HG03457 (cell line): ENCODE results near the gene TMEM178A.

Source experiments
- ATAC-seq: cut with Tn5 transposase; IDR thresholded peaks from one replicate; pipeline ENCODE4 v1.9.1; 2021; ENCODE audit warnings: moderate number of reproducible peaks; ENCODE audit not compliant: unreplicated experiment

TMEM178A gene

DNA sequence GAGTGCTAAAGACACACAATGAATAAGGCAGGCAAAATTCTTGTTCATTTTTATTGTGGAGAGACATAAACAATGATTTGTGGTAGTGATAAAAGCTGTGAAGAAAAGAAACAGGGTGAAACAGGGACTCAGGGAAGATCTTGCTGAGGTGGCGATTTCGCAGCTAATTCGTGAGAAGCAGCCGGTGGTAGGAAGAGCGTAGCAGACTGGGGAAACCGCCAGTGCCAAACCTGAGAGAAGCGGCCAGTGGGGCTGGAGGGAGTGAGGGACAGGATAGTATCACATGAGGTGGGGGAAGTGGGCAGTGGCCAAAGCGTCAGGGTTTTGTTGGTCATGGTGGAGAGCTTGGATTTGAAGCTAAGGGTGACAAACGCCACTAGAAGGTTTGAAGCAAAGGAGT is 42.3 kb downstream of the TMEM178A start:
- no peak for ATAC-seq

- ATAC-seq, result no peak
Measured at GRCh38 chr2:39710807-39711206, 45.1 kb downstream of the TMEM178A start.

GRCh38 chr2:39712953-39713352 is 47.2 kb downstream of the TMEM178A start:
- ATAC-seq, result no peak

DNA sequence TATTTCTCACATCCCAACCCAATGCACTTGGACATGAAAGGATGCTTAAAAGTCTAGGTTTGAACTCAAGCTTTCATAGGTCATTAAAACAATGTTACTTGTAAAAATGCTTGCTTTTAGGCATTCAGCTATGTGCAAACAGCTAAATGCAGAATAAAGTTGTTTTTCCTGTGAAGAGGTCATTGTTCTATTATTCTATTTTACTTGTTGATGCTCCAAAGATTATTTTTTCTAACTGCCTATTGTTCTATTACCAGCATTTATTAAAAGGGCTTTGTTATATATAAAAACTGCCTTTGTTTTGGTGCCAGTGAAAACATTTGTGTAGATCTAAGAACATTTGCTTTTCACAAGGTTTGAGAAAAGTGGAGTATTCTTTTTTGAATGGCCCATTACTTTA is 49.4 kb downstream of the TMEM178A start:
- no peak for ATAC-seq

DNA sequence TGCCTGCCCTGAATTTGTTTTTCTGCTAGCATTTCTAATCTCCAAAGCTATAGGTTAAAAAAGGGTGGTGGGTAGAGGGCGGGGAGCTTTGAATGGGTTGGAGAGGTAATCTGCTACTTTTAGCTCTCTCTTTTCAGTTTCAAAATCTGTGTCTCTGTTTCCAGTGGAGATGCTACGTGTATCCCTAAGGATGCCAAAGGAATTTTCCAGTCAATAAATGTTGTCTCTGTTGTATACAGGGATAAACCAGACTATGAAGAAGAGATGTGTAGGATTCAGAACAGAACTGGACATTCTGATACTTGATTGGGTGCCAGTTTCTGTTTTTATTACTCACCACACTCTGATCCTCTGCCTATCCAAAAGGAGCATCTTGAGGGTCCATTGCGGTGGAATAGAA is 50.1 kb downstream of the TMEM178A start:
- ATAC-seq, result no peak

GRCh38 chr2:39717067-39717466 is 51.4 kb downstream of the TMEM178A start:
- no peak for ATAC-seq

DNA sequence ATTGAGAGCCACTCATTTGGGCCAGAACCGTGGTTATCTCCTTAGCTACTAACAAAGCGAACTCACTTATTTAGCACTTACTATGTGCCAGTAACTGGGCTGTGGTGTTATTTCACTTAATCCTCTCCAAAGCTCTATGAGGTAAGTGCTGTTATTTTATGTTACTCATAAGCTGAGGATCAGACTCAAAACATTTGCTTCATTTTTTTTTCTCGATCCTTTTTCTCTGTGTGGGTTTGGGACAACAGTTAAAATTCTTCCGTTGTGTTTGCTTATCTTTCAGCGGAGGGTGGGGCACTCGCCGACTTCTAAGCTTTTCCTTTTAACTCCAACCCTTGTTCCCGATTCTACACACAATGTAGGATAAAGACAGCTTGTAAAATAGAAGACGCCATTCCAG is 52.8 kb downstream of the TMEM178A start:
- no peak for ATAC-seq

DNA sequence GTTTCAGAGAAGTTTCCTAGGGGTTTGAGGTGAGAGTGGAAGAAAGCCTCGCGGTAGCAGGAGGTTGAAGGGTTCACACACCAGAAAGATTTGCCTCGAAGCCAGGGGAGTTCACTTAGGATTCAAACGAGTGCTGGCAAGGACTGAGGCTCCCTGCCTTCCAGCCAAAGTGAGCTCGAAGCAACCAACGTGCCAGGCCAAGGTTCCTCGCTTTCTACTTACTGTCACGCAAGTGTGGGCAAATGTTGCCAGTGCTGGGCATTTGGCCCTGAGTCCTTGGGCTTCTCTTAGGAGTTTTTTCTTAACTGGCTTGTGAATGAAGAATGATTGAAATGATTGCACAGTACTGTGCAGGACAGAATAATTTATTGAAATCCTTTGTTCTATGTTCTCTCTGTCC is 53.6 kb downstream of the TMEM178A start:
- ATAC-seq, result no peak

- no peak for ATAC-seq
Measured at GRCh38 chr2:39720970-39721369, 55.3 kb downstream of the TMEM178A start.

GRCh38 chr2:39723497-39723896 is 57.8 kb downstream of the TMEM178A start:
- ATAC-seq, result no peak

- no peak for ATAC-seq
Measured at GRCh38 chr2:39723946-39724827, 58.5 kb downstream of the TMEM178A start.

DNA sequence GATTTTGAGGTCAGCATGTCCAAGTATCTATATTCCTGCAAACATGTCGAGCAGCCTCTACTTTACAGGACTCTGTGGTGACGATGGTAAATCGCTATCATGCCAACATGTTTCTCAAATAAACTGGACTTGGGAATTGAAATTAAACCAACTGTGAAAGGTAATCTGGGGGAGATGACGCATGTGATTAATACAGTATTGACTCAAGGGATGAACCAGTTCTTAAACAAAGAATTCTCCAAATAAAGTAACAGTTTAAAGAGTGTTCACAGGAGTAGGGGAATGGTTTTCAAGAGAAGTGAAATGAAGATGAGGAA is 59.1 kb downstream of the TMEM178A start:
- no peak for ATAC-seq

- no peak for ATAC-seq
Measured at GRCh38 chr2:39725401-39725800, 59.7 kb downstream of the TMEM178A start.

- ATAC-seq, result peak; percentile 40
Measured at GRCh38 chr2:39728085-39728484, 62.4 kb downstream of the TMEM178A start.

DNA sequence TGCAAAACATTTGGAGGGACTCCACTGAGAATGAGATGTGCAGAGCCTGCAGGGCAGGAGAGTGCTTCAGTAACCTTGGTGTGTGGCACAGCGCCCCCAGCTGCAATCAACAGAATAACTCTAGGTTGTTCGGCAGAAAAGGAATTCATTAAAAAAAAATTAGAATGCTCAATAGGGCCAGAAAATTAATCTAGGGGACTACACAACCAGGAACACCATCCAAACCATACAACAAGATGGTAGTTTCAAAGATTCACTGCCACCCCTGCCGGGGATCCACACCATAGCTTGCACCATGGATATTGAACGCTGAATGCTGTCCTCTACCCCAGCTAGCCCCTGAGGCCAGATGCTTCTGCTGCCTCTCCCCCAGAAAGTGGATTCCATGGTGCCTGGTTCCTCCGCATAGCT is 63.2 kb downstream of the TMEM178A start:
- ATAC-seq, result no peak

DNA sequence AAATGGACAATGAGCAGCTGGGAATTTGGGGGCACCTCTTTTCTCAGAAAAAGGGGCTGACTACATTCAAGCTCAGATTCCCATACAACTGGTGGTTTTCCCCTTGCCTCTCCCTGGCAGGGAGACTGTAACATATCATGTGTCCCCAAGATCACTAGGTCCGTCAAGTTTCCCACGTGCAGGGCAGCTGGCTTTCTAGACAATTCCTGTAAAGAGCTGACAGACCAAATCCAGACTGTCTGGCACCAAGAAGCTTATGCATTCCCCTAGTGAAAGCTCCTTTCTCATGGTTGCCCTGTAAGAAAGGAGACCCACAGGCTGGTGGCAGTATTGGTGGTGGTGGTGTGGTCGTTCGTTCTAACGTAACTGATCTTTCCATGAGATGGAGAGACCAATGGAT is 64.6 kb downstream of the TMEM178A start:
- no peak for ATAC-seq

DNA sequence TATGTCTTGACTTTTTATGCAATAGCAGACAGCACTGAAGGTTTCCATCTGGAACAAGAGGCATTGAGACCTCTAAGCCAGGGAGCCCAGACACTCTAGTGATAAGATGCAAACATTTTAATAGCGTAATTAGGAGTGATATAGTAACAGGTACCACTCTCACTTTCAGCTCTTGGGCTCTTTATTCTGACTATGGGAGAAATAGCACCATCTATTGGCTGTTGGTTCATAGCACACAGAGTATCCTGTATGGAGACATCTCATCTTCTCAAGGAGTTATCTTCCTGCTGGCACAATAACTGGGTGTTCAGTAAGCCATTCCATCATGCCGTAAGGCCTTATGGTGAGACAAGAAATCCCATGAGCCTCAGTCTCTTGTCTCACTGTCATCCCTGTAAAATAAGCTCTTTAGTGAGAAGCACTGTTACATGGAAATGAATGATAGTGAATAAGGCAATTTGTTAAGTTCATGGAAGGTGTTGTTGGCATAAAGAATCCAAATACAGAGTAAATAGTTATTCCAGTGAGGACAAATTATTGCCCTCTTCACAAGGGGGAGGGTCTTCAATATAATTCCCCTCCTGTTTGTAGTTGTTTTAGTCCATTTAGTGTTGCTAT is 65.1 kb downstream of the TMEM178A start:
- no peak for ATAC-seq

- no peak for ATAC-seq
Measured at GRCh38 chr2:39731546-39731945, 65.8 kb downstream of the TMEM178A start.

DNA sequence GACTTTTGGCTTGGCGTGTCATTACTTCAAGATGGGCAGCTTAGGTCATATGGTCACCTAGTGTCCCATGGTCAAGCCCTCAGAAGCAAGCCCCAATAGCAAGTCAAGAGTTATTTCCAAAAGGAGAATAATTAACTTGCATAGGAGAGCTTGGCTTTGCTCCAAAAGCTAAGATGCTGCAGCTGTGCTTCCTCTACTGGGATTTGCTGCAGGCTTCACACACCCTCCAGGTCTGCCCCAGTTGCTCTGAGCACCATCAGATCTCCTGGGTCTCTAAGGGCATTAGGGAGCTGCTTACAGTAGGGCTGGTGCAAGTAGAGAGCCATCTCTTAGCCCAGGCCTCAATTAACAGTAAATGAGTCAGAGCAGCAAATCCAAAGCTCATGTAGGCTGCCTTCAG is 66.8 kb downstream of the TMEM178A start:
- ATAC-seq, result no peak

GRCh38 chr2:39733070-39733674 is 67.5 kb downstream of the TMEM178A start:
- no peak for ATAC-seq

GRCh38 chr2:39734445-39734844 is 68.7 kb downstream of the TMEM178A start:
- ATAC-seq, result no peak

DNA sequence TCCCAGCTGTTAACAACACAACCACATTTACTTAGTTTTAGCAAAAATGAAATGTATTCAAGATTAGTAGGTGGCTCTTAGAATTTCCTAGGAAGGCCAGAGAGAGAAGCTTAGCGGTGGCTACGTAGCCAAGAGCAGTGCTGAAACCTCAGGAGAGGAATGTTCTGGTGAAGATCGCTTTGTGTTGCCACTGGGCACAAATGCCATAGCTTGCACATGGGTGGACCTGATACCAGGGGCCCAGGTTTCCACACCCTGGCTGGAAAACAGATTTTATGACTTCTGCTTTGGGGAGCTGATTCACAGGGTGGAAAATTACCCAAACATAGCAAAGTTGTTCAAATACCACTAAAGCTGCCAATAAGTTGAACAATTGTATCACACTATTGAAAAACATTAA is 69.9 kb downstream of the TMEM178A start:
- ATAC-seq, result no peak
